GM19467 (cell line): ENCODE results near the gene HOXC5.

Experiments used
- ATAC-seq: cut with Tn5 transposase; IDR thresholded peaks from one replicate; pipeline ENCODE4 v1.9.1; 2021; ENCODE audit warnings: mild to moderate bottlenecking, moderate library complexity; ENCODE audit not compliant: unreplicated experiment

Gene HOXC5

DNA sequence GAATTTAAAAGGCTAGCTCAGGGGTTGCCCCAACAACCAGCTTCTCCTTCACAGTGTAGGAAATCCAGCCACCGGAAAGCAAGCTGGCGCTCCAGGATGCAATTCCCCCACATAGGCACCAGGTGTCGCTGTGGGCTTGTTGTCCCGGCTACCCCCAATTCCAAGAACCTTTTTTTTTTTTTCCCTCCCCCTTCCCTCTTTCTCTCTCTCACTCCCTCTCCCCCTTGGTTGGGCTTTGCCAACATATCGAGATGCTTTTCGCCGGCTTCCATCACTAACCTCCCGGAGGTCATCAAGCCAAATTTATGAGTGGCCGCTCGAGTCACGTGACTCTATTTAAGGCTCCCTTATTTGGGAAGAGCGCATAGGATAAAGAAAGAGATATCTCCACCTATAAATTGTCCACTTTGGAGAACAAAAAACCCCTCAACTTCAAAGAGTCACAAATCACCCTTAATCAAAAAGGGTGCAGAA is at the start of gene HOXC5:
Gene HOXC5 (plus strand): TSS at position 424 of the 474 bp plus-strand sequence. CDS start 73 bp downstream, outside the sequence.
- no peak for ATAC-seq

DNA sequence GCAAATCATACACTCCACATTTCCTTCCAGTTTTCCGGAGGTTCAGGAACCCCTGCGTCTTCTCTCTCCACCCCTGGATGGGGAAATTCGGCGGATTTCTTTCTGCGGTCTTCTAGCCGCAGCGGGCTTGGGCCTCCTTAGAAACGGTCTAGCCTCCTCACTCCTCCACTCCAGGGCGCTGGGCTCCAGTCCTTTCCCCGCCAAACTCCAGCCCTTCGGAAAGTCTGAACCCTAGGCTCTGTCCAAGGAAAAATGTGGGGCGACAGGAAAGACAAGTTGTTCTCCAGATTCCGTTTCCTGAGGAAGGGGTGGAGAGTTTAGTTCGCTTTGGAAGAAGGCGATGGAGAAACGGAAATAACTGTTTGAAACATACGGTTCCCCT is 49.3 kb upstream of the HOXC5 start:
- ATAC-seq = no peak

DNA sequence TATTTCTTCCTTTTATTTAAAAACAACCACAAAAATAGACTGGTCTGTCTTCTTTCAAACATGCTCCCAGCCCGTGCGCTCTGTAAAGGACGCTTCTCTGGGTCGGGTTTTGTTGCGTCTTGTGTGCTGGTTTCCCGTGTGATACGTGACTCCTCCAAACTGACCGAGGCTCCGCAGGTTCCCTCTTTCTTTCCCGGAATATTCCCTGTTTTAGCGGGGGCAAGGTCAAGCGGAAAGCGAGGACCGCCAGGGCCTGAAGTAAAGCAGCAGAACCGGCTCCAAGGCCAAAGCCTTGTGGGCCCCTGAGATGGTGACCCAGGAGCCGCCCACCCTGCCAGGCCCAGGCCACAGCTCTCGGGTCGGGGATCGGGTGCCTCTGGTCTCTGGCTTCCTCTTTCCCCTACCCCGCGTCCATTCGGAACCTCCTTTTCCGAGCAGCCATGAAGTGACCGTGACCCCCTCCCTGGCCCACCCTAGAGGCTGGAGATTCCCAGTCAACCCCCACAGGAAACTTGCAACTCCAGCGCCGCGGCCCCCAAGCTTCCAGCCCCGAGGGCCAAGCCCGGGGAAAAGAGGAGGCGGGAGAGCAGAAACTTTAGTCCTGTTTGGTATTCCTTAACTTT is 48.8 kb upstream of the HOXC5 start:
- ATAC-seq = no peak

DNA sequence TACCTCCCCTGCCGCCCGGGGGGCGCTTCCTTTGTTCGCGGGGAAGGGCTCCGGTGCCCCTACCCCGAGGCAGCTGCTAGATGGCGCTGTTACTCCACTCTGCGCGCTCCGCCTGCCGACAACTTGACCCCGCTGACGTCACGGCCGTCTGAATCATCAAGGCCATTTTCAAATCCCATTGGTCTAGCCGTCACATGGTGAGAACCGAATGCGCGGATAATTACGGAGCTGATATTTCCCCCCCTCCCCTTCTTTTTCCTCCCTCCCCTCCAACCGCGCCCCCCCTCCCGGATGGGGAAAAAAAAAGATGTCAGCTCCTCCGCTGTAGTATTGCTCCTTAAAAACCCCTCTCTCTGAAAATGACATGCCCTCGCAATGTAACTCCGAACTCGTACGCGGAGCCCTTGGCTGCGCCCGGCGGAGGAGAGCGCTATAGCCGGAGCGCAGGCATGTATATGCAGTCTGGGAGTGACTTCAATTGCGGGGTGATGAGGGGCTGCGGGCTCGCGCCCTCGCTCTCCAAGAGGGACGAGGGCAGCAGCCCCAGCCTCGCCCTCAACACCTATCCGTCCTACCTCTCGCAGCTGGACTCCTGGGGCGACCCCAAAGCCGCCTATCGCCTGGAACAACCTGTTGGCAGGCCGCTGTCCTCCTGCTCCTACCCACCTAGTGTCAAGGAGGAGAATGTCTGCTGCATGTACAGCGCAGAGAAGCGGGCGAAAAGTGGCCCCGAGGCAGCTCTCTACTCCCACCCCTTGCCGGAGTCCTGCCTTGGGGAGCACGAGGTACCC is 47.8 kb upstream of the HOXC5 start, which contains the start of gene HOXC10:
Gene HOXC10 (plus strand): TSS at position 246 of the 791 bp plus-strand sequence. CDS start 114 bp downstream, at position 360.
- ATAC-seq = no peak

DNA sequence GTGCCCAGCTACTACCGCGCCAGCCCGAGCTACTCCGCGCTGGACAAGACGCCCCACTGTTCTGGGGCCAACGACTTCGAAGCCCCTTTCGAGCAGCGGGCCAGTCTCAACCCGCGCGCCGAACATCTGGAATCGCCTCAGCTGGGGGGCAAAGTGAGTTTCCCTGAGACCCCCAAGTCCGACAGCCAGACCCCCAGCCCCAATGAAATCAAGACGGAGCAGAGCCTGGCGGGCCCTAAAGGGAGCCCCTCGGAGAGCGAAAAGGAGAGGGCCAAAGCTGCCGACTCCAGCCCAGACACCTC is 47.2 kb upstream of the HOXC5 start:
- no peak for ATAC-seq

DNA sequence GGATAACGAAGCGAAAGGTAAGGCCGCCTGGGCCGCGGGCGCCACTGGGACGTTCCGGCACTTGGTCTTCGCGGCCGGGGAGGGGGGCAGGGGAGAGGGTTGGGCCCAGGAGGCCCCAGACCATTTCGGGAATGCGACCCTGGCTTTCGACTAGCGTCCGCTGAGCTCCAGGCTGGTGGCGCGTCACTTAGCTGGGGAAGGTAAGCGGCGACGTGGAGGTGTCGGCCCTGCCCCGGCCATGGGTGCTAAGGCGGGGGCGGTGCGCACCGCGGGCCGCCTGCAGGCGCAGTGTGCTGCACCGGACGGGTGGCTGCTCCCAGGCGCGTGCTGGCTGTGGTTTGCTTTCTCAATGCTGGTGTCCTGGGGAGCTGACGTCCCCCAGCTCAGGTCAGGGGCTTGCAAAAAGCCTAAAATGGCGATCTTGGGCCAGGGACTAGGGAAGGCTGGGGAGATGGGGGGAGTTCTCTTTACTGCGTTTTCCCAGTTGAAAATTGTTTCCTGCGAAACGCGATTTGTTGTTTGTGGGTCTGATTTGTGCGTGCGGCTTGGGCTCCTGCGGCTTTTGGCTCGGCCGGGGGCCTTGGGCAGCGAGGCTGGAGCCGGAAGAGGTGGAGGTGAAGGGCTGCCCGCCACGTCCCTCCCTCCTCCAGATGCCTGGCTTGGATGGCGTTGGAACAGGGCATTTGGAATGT is 46.7 kb upstream of the HOXC5 start:
- ATAC-seq = no peak

DNA sequence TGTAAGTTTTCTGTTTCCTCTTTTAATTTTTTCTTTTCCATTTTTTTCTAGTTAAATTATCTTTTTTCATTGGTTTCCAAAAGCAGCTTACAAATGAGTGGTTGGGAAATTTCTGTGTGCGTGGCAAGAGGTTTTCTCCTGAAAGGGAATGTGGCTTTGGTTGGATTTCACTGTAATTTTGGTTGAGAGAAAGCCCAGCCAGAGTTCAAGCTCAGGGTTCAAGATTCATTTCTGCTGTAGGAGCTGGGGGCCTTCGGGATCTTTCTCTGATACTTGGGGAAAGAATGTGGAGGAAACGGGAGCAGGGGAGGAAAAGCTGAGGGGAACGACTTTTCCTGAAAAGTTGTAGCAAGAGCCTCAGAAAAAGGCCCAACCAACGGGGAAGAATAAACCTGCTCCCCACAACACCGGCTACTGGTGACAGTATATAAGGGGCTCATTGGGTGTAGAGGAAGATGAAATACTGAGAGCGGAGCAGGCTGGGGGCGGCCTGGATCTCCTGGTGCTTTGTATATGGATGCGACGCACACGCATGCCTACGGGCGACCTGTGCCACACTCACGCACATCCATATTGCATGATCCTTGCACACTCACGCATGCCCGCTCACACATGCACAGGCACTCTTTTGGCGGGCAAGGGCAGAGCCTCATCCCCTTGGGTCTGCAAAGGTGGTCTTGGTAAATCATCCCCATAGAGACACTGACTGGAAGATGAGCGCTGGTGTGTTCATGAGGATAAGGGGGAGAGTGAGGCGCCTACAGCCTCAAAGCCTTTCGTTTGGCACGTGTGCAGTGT is 46.0 kb upstream of the HOXC5 start:
- ATAC-seq = no peak

DNA sequence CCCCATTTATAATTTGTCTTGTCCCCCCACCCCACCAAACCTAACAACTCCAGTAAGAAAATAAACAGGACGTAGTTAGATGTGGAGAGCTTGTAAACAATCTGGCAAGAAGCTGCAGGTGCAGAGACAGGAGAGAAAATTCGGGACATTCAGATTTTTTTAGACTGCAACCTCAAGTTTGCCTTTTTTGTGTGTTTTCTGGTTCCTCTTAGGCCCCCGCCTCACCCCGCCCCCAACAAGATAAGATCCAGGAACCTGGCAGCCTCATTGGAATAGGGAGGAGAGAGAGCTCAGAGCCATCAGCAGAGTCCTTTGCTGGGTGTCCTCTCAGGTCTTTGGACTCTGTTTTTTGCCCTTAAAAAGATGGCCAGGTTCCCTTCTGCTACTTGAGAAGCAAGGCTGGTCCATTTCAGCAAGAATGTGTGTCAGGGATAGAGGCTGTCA is 45.0 kb upstream of the HOXC5 start:
- no peak for ATAC-seq

DNA sequence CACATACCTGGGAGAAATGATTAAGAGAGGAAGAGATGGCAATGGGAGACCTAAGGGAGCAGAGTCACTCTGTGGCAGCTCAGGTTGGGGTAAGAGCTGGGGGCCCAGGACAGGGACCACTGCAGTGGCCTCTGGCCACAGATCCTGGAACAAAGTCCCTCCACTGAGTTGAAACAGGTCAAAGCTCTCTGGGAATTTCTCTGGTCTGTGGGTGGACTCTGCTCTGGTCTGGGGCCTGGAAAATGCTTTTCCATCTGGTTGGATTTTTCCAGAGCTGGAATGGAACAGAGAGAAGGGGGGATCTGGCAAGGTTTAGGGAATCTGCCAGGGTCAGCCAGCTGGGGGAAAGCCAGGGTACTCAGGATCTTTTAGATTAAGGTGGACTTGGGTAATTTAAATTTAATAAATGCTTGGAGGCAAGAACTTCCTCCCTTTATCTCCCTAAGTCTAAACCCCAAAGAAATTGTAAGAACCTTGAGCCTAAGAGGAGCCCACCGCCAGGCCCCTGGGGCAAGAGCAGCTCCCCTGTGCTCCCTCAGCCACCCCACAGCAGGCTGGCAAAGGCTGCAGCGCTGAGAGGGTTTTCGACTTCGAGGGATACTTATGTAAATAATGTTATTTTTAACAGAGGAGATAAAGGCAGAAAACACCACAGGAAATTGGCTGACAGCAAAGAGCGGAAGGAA is 44.2 kb upstream of the HOXC5 start:
- no peak for ATAC-seq

DNA sequence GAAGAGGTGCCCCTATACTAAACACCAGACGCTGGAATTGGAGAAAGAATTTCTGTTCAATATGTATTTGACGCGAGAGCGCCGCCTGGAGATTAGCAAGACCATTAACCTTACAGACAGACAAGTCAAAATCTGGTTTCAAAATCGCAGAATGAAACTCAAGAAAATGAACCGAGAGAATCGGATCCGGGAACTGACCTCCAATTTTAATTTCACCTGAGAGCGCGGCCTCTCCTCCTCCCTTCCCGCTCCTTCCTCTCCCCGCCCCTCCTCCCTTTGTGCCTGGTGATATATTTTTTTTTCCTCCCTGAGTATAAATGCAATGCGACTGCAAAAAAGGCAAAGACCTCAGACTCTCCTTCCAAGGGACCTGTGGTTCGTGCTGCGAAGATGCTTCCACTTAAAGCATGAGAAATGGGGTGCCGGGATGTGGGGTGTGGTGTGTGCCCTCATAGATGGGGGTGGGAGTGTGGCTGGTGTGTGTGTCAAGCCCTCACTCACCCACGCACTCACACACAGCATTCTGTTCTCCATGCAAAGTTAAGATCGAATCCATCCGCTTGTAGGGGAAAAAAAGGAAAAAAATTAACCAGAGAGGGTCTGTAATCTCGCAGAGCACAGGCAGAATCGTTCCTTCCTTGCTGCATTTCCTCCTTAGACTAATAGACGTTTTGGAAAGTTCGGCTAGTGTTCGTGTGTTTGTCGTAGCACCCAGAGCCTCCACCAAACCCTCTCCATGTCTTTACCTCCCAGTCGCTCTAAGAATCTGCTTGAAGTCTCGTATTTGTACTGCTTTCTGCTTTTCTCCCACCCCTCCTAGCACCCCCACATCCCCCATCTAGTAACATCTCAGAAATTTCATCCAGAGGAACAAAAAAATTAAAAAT is 43.4 kb upstream of the HOXC5 start:
- no peak for ATAC-seq

DNA sequence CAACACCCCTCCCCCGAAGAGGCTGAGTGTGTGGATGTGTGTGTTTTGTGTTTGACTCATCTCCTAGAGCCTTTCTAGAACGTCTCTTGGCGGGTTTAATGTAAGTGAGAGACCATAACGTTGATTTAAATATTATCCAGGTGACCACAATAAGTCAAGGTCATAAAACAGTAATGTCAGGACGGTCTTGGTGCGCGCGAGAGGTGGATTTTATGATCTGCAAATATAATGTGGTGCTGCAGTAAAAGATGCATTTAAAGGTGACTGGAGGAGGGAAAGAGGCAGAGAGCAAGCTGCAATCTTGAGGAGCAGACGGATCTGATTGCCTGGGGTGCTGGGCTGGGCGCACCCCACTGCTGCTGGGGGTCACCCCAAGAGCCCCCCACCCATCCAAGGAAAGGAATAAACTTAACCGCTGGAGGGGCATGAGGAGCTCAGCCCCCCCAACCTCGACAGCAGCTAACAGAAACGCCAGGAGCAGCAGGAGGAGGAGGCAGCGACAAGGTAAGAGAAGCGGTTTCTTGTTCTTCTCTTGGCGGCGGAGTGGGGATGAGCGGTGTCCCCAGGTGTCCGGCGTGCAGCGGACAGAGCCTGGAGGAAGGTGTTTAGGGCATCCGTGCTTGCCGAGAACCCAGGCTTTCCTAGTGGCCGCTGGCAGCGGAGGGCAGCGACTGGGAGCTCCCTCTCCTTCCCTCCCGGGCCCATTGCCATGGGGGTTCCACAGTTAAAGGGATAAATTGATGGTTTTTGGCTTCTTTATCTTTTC is 42.4 kb upstream of the HOXC5 start:
- no peak for ATAC-seq

DNA sequence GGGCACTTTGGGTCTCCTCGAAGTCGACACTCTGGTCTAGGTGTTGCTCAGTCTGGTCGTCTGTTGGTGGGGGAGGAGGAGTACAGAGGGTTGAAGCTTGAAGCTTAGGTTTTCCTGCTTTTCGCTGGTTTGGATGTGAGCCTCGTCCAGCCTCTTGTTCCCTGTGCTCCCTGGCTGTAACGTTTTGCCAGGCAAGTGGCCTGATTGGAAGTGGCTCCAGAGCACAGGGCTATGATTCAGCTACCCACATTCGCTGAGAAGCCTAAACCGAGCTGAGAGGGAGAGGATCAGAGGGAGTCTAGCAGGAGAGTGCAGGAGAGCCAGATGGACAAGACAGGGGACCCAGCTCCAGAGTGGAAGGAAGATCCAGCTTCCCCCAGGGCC is 41.8 kb upstream of the HOXC5 start:
- ATAC-seq = no peak

DNA sequence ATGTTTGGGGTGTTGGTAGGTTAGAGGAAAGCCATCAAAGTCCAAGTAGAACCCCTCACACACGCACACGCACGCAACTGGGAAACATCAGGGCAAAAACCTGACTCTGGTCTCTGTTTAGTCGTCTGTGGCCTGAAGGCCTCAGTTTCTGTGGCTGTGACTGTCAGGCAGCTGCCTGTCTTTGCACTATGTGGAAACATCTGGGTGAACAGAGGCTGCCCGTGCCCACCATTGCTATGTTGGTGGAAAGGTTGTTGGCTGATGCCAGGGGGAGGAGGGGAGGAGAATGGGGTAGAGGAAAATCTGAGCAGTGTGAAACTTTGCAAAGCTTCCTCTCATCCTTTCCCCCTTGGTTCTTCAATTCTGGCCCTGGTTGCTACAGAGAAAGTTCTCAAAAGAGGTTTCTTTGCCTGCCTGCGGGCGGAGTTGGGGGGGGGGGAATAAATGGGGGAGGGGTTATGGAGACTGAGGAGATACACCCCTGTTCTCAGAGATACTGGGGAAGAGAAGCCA is 40.4 kb upstream of the HOXC5 start:
- ATAC-seq = no peak

DNA sequence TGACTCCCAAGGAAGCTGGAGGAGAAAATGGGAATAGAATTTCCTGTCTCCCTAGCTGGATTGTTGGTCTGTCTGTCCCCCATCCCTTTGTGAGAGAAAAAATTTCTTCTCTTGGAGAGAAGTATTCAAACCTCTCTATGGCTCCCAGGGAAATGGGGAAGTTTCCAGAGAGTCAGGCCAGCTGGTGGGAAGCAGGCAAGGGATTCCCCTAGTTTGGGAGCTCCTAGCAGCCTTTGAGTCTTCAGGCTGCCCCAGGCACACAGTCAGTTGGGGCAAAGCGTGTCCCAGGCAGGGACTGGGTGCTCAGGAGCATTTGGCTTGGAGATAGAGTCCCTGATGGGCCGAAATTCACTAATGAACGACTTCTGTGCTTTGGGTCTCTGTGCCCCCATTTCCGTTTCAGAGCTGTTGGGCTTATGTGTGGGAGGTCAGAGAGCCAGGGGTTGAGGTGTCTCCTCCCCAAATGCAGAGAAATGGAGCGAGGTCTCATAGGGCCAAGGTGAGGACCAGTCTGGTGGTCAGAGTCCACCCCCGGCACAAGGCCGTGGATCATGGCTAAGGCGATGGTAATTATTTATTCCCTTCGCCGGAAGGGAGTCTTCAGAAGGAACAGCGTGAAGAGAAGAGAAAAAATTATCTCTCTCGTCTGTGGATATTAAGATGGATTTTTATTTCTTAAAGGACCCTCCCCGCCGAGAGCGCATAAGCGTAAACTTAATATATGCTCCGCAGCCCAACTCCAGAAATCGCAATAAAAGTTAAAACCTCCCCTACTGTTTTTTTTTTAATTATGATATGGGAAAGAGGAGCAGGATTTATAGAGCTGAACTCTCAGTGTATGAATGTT is 39.5 kb upstream of the HOXC5 start:
- no peak for ATAC-seq

DNA sequence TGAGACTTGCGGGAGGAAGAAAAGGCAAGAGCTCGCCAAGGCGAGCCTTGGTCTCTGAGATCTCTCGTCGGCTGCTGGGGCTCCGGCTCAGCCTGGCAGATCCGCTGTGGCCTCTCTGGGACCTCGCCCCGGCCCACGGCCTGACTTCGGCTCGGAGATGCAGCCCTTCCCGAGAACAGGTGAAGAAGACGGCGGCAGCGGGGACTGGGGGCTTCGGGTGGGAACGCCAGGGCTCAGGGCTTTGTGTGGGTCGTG is 38.9 kb upstream of the HOXC5 start:
- no peak for ATAC-seq

DNA sequence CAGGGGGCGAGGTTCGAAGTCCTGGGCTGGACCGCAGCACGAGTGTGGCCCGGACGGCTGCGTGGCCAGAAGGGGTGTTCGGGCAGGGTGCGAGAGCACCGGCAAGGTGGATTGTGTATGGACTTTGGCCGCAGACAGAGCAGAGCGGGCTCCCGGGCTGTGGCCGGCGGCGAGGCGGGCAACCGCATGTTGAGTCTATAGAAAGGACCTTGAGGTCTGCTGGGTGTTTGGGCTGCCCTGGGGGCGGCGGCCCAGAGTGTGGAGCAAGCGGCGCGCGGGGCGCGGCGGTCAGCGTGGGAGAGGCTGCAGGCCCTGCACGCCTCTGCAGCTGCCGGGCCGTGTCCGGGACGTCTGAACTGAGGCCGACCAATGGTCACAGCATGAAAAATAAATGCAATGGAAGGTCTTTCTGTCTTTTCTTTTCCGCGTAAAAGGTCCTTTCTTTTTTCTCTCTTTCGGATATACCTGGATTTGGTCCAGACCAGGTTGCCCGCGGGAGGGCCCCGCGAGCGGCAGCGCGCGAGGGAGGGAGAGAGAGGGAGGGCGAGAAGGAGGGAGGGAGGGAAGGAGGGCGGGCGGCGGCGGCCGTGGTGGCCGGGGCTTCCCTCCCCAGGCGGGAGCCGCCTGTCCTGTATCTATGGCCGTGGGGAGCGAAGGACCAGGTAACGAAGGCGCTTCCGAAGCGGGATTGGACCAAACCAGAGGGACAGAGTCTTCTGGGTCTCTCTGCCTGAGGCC is 38.4 kb upstream of the HOXC5 start:
- ATAC-seq = no peak

DNA sequence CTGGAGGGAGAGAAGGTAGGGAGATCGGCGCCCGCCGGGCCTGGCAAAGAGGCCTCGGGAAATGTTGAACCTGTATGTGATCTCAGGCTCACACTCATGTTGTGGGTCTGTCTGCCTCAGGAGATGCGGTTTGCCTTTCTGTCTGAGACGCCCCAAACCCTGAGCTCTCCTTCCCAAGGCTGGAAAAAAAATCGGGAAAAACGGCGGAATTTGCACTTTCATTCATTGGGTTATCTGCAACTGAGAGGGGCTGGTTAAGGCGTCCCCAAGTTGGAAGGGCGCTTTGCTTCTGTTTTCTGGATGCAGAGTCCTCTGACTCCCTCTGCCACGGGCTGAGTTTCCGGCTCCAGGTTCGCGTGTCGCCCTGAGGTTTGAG is 37.9 kb upstream of the HOXC5 start:
- no peak for ATAC-seq
